NOMO-1 treated with DMSO at 0.1 percent for 48 hours (cell line): ENCODE data around the gene ST6GALNAC5.

ENCODE experiments used
- DNase-seq: peaks from one replicate; lab custom pipeline; 2025; ENCODE audit not compliant: unreplicated experiment; lab: John Stamatoyannopoulos, UW

ST6GALNAC5 gene

GRCh38 chr1:76998582-76999223, 131.4 kb downstream of the ST6GALNAC5 start:
- DNase-seq = no peak

GRCh38 chr1:77007675-77008074, 140.4 kb downstream of the ST6GALNAC5 start:
- no peak for DNase-seq

GRCh38 chr1:77010937-77011336, 143.7 kb downstream of the ST6GALNAC5 start:
- no peak for DNase-seq

GRCh38 chr1:77012066-77012465, 144.8 kb downstream of the ST6GALNAC5 start:
- DNase-seq = no peak

GRCh38 chr1:77014073-77014788, 147.0 kb downstream of the ST6GALNAC5 start:
- no peak for DNase-seq

DNA sequence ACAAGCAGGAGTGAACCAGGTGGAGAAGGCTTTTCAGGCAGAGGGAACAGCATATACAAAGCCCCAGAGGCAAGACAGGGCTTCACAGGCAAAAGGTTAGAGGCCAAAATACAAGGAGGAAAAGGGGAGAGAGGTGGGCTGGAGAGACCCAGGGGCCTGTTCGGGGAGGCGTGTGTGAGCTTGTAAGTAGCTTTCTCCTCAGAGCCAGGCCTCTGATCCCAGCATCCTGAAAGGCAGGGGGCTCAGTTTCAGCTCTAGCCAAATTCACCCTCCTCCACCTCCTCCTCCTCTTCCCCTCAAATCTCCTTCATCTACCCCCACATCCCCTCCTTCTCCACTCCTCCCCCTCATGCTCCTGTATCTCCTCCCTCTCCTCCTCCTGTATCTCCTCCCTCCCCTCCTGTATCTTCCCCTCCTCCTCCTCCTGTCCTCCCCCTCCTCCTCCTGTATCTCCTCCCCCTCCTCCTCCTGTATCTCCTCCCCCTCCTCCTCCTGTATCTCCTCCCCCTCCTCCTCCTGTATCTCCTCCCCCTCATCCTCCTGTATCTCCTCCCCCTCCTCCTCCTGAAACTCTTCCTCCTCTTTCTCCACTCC, 148.6 kb downstream of the ST6GALNAC5 start:
- no peak for DNase-seq

DNA sequence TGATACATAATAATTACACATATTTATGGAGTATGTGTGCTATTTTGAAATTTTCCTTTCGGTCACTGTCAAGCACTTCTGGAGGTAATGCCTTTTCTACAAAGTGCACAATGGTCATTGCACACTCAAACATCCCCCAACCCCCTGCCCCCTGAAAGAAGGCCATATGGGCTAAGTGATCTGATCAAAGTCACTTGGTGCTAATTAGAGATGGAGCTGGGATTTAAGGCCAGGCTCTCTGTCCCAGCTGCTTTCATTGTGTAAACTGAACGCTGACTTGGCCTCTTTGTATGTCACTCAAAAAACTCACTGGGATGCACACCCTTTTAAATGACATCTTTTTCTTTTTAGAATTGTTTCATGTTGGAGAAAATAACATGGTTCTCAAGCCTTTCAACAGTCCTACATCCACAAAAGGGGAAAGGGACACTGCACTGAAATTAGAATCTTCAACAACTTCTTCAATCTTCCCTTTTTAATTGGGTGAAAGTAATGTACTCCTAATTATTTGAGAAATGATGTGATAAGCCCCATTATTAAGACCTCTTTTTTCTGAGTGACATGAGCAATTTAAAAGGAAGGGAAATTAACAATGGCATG, 149.2 kb downstream of the ST6GALNAC5 start:
- no peak for DNase-seq

DNA sequence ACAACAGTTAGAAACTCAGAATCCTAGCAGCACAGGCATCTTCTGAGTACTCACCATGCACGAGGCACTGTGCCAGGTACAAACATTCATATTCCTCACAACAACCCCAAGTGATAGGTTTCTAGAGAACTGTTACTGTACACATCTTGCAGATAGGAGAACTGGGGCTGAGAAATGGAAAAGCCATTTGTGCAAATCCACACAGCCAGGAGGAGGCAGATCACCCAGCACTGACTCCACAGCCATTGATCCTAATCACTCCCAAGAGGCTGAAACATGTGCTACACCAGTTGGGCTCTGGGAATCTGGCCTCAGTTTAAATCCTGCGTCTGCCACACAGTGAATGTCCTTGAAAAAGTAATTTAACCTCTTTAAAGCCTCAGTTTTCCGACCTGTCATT, 151.0 kb downstream of the ST6GALNAC5 start:
- no peak for DNase-seq

GRCh38 chr1:77018761-77019160, 151.5 kb downstream of the ST6GALNAC5 start:
- DNase-seq = no peak

- no peak for DNase-seq
These were observed 154.5 kb downstream of the ST6GALNAC5 start for GRCh38 chr1:77021732-77022131.

DNA sequence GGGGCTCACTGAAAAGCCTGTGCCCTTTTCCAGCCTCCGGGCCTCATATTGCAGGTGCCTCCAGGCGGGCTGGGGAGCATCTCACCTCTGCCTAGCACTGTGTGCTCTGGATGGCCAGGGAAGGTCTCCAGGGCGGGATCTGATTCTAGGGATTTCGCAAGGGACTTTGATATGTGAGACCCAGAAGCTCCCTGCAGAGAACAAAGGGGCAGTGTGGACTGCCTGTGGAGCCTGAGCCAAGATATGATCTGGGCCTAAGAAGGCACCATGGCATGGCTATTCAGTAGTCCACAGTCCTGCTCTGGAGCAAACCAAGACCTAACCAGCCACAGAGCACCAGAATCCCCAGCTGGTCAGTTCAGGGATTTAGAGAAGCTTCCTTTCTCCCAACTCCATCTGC, 157.2 kb downstream of the ST6GALNAC5 start:
- no peak for DNase-seq

DNA sequence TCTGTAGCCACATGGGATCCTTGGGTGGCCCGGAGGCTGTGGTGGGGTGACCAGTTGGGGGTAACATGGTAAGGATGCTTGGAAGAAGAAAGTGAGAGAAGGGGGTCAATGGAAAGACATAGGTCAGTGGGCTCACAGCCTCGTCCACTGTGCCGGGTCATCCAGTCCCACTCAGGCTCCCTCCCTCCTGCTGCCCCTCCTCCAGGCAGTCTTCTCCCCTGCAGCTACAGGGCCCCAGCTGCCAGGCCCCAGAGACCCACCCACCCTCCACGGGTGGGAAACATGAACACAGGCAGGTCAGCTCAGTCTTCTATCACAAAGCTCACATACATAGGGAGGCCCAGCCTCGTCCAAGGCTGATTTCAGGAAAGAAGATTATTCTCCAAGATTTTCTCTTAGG, 158.3 kb downstream of the ST6GALNAC5 start:
- no peak for DNase-seq

- no peak for DNase-seq
These were observed 158.9 kb downstream of the ST6GALNAC5 start for GRCh38 chr1:77026135-77026534.

- no peak for DNase-seq
These were observed 159.4 kb downstream of the ST6GALNAC5 start for GRCh38 chr1:77026640-77027039.

DNA sequence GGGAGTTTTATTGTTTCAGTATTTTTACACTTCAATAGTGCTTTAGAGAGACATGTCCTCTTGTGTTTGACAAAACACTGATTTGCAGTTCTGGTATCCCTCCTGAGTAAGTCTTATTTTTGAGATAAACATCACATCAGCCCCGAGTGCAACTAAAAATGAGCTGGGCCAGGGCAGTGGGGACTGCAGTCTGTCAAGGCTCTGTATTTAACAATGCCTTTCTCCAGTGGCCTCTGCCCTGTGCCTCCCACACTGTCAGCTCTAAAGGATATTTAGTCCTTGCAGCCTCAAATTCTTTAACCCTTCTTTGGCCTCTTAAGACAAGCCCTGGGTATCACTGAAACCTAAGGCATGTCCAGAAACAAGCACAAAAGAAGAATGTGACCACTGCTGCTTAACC, 160.6 kb downstream of the ST6GALNAC5 start:
- no peak for DNase-seq

GRCh38 chr1:77030401-77031105, 163.3 kb downstream of the ST6GALNAC5 start:
- no peak for DNase-seq

GRCh38 chr1:77031106-77031662, 163.9 kb downstream of the ST6GALNAC5 start:
- DNase-seq = no peak

DNA sequence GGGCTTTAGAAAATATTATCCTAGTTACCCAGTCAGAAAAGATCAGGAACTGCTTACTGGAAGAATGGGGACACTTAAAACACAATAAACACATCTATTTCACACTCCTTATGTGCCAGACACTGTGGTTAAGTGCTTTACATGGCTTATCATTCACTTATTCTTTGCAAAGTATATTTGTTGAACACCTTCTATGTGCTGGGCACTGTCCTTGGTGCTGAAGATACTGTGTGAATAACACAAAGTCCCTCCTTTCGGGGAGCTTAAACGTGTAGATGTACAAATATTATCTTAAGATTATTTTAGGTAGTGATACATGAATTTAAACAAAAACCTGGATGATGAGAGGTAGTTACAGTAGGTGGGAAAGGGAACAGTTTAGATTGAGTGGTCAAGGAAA, 169.3 kb downstream of the ST6GALNAC5 start:
- DNase-seq = peak; percentile 16

GRCh38 chr1:77037038-77037437, 169.8 kb downstream of the ST6GALNAC5 start:
- DNase-seq = no peak

GRCh38 chr1:77038000-77038399, 170.7 kb downstream of the ST6GALNAC5 start:
- no peak for DNase-seq

DNA sequence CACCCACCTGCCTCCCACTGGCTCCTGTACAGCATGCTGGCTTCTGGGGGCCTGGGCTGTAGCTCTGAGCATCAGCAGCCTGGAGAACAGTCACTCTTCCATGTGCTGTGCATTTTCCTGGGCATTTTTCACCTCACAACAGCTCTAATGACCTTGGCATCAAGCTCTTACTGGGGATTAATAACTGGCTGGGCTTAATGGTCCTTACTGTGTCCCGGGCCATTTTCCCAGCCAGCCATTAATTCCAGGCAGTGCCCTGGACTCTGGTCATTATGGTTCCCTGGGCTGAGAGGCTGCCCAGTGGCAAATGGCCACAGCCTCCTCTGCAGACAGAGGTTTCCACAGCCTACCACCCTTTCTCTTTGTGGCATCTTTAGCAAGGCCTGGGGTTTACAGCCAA, 171.8 kb downstream of the ST6GALNAC5 start:
- no peak for DNase-seq
